Measurements from ENCODE around the gene CCDC14.
"Not testable (repeated sequence)": the region's sequence is repeated elsewhere in the genome, so short reads cannot be mapped to it uniquely, and the experiment has no call there.

CCDC14 gene

GRCh38 chr3:123892195-123892594, 68.8 kb downstream of the CCDC14 start:
- DNase-seq = no peak

- DNase-seq = not testable (repeated sequence)
Measured at GRCh38 chr3:123890991-123891390, 70.0 kb downstream of the CCDC14 start.

GRCh38 chr3:123890162-123890561, 70.9 kb downstream of the CCDC14 start:
- not testable (repeated sequence) for DNase-seq

GRCh38 chr3:123884993-123885392, 76.0 kb downstream of the CCDC14 start:
- no peak for DNase-seq

DNA sequence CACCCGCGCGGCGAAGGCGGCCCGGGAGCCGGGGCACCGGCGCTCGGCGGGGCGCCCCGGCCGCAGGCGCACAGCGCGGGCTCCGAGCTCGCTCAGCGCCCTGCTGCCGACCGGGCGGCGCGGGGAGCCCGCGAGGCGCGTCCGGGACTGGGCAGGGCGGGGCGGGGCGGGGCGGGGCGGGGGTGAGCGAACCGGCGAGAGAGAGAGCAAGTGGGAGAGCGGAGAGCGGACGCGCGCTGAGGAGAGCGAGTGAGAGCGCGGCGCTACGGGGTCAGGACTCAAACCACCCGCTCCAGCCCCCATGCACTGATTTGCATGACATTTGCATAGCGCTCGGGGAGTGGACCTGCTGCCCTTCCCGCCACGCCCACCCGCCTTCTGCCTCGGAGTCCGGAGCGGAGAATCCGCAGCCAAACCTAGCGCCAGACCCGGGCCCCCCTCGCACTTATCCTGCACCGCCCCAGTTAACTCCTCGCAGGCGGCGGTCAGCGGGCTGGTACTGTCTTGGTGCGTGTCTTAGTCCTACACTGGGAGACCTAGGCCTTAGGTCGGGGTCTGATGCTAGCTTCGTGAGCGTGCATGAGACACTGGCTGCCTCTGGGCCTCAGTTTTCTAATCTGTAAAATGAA, 76.7 kb downstream of the CCDC14 start, which contains the start of gene MYLK:
Gene MYLK, minus strand, starts transcription at position 130 of the 629 bp plus-strand sequence. CDS start 90,491 bp downstream, outside the sequence.
- DNase-seq = no peak

- no peak for DNase-seq
Measured at GRCh38 chr3:123883701-123884202, 77.3 kb downstream of the CCDC14 start.

DNA sequence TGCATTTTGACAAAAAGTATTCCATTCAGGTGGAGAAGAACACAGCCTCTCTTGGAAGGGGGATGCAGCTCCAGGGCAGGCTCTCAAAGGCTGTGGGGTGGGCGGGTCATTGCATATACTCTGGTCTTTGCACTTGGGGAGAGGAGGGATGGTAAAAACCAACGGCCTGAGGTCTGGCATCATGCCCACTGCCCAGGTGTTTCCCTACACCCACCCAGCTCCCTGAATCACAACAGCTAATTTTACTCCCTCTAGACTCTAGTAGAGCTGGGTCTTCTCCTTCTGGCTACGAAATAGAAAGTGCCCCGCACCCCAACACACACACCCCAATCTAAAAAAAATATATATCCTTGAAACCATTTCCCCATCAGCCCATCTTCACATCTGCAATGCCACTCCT, 77.9 kb downstream of the CCDC14 start:
- DNase-seq = no peak

GRCh38 chr3:123881771-123882170, 79.3 kb downstream of the CCDC14 start:
- DNase-seq = no peak

GRCh38 chr3:123880998-123881561, 79.9 kb downstream of the CCDC14 start:
- DNase-seq = no peak

- no peak for DNase-seq
Measured at GRCh38 chr3:123878807-123879206, 82.2 kb downstream of the CCDC14 start.

- no peak for DNase-seq
Measured at GRCh38 chr3:123877965-123878364, 83.1 kb downstream of the CCDC14 start.

- no peak for DNase-seq
Measured at GRCh38 chr3:123877466-123877865, 83.6 kb downstream of the CCDC14 start.

- no peak for DNase-seq
Measured at GRCh38 chr3:123876858-123877257, 84.2 kb downstream of the CCDC14 start.

DNA sequence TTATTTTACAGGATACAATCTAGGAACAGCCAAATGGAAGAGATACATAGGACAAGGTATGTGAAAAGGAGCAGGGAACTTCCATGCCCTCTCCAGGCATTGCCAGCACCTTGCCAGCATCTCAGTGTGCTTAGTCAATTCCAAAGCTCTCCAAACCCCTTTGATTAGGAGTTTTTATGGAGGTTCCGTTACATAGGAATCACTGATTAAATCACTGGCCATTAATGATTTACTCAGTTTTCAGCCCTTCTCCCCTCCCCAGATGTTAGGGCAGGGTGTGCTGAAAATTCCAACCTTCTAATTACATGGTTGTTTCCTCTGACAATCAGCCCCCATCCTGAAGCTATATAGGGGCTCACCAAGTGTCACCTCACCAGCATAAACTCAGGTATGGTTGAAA, 88.4 kb downstream of the CCDC14 start:
- no peak for DNase-seq

- no peak for DNase-seq
Measured at GRCh38 chr3:123871946-123872345, 89.1 kb downstream of the CCDC14 start.

GRCh38 chr3:123870033-123870432, 91.0 kb downstream of the CCDC14 start:
- no peak for DNase-seq

DNA sequence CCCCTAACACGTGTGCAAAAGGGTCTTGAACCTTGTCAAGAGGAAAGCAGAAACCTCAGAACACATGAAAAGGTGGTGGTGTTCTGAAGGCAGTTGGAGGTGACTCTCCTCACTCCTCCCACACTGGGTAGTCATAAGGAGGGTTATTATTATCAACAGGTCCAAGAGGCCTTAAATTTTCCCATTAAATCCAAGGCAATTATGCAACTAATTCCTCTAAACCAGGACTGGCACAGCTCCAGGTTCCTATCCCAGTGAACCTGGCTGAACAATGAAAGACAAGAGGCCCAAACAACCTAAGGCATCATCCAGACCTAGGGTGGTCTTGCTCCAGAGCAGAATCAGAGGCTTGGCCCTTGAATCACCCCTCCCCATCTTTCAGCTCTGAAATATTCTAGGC, 91.9 kb downstream of the CCDC14 start:
- DNase-seq = no peak

DNA sequence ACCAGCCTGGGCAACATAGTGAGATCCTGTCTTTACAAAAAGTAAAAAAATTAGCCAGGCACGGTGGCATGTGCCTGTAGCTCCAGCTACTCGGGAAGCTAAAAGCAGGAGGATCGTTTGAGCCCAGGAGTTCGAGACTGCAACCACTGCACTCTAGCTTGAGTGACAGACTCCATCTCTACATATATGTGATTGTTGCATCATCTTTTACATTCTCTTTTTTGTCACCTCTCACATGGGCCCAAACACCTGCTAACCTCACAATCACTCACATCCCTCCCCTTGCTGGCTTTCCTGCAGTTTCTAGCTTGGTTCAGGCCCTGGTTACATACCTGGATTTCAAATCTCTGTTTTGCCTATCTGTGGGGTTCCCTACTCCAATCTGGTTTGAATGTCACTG, 96.3 kb downstream of the CCDC14 start:
- DNase-seq = no peak

Measured in activated T-cell treated with anti-CD3 and anti-CD28 coated beads, Interleukin-2, amount 50 U/mL, for 1 hour (primary cell).